Measurements from ENCODE around the gene FNDC10.

The FNDC10 gene

GRCh38 chr1:1565340-1565739 lies 34.6 kb downstream of the FNDC10 start:
- peak in 1 of 2 donors; percentile 34 for DNase-seq (ENCODE audit: low read depth in 2 of 2)
- no peak overlapping the region for H3K4me3 ChIP-seq (replicated peaks in 1 of 2; ENCODE audit: low read depth in 2 of 2, low read length in 2 of 2)
- no peak for TF ChIP-seq CTCF (IDR thresholded peaks at IDR 0.05; ENCODE audit: low read depth, low read length)

GRCh38 chr1:1564268-1564667 lies 35.7 kb downstream of the FNDC10 start:
- H3K4me3 ChIP-seq (replicated peaks in 1 of 2; ENCODE audit: low read depth in 2 of 2, low read length in 2 of 2), result no peak overlapping the region
- TF ChIP-seq CTCF (IDR thresholded peaks at IDR 0.05; ENCODE audit: low read depth, low read length), result no peak
- DNase-seq (ENCODE audit: low read depth in 2 of 2), result no peak

- no peak for DNase-seq (ENCODE audit: low read depth in 2 of 2)
- H3K4me3 ChIP-seq (replicated peaks in 1 of 2; ENCODE audit: low read depth in 2 of 2, low read length in 2 of 2), result no peak overlapping the region
- TF ChIP-seq CTCF (IDR thresholded peaks at IDR 0.05; ENCODE audit: low read depth, low read length), result no peak
Measured at GRCh38 chr1:1563688-1564087, 36.2 kb downstream of the FNDC10 start.

- TF ChIP-seq CTCF (IDR thresholded peaks at IDR 0.05; ENCODE audit: low read depth, low read length), result no peak
- H3K4me3 ChIP-seq (replicated peaks in 1 of 2; ENCODE audit: low read depth in 2 of 2, low read length in 2 of 2), result no peak overlapping the region
- DNase-seq (ENCODE audit: low read depth in 2 of 2), result no peak
Measured at GRCh38 chr1:1562556-1563195, 37.3 kb downstream of the FNDC10 start.

GRCh38 chr1:1561801-1562470 lies 38.0 kb downstream of the FNDC10 start:
- DNase-seq (ENCODE audit: low read depth in 2 of 2), result no peak

GRCh38 chr1:1560178-1560577 lies 39.8 kb downstream of the FNDC10 start:
- TF ChIP-seq CTCF (IDR thresholded peaks at IDR 0.05; ENCODE audit: low read depth, low read length), result no peak
- H3K4me3 ChIP-seq (replicated peaks in 1 of 2; ENCODE audit: low read depth in 2 of 2, low read length in 2 of 2), result no peak overlapping the region
- no peak for DNase-seq (ENCODE audit: low read depth in 2 of 2)

More at GRCh38 chr1:1561801-1562470, 38.0 kb downstream of the FNDC10 start:
- TF ChIP-seq CTCF (IDR thresholded peaks at IDR 0.05; ENCODE audit: low read depth, low read length), result no peak
- H3K4me3 ChIP-seq (replicated peaks in 1 of 2; ENCODE audit: low read depth in 2 of 2, low read length in 2 of 2), result no peak overlapping the region

All from cardiac fibroblast (primary cell).